GM18507 (cell line): ENCODE data around the gene AHNAK2.
A peak's percentile ranks its signal among the peaks of the same experiment; 100 is the strongest.
"Not testable (repeated sequence)": the region's sequence is repeated elsewhere in the genome, so short reads cannot be mapped to it uniquely, and the experiment has no call there.

Experiments
- DNase-seq: peaks from one replicate; pipeline ENCODE4 v3.0.0; 2011; ENCODE audit warnings: low read depth; ENCODE audit not compliant: insufficient read length; ENCODE audit errors: extremely low spot score
- FAIRE-seq: peaks from 2 replicates; lab custom pipeline; 2011; peaks lifted over from hg19 to GRCh38; lab: Jason Lieb, UNC

The AHNAK2 gene

GRCh38 chr14:104917116-104917515 lies 61.1 kb downstream of the AHNAK2 start:
- DNase-seq (no peak), FAIRE-seq (no peak)

DNA sequence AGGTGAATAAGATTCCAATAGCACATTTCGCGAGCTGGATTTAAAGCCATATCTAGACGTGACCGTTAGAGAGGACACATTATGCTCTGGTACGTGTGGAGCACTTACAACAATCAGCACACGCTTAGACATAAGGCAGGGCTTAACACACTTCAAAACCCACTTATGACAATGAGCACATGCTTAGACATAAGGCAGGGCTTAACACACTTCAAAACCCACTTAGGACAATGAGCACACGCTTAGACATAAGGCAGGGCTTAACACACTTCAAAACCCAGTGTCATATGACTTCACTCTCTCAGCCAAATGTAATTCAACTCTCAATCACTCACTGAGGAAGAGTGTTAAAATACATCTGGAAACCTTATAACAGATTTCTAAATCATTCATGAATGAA lies 64.7 kb downstream of the AHNAK2 start:
- FAIRE-seq: no peak

GRCh38 chr14:104912053-104912452 lies 66.1 kb downstream of the AHNAK2 start:
- FAIRE-seq: no peak
- DNase-seq: no peak

More for the DNA sequence above, 64.7 kb downstream of the AHNAK2 start:
- no peak for DNase-seq

DNA sequence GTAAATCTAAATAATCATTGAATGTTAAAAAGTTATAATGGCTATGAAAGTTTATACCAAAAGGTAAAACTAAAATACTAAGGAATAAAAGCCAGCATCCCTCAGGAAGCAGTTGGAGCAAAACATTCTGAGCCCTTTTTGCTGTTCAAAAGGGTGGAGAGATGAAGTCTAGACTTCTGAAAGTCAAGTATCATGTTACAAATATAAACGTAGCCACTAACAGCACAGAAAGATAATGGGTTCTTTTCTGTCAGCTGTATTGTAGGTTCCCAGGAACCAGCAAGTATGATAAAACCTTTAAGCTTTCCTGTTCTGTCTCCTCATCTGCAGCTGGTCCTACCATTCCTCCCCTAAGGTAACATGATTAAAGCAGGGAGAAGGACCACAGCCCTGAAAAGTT lies 69.9 kb downstream of the AHNAK2 start:
- FAIRE-seq (no peak), DNase-seq (no peak)

- DNase-seq, FAIRE-seq: not testable (repeated sequence)
These were observed 72.6 kb downstream of the AHNAK2 start for GRCh38 chr14:104905579-104905933.

DNA sequence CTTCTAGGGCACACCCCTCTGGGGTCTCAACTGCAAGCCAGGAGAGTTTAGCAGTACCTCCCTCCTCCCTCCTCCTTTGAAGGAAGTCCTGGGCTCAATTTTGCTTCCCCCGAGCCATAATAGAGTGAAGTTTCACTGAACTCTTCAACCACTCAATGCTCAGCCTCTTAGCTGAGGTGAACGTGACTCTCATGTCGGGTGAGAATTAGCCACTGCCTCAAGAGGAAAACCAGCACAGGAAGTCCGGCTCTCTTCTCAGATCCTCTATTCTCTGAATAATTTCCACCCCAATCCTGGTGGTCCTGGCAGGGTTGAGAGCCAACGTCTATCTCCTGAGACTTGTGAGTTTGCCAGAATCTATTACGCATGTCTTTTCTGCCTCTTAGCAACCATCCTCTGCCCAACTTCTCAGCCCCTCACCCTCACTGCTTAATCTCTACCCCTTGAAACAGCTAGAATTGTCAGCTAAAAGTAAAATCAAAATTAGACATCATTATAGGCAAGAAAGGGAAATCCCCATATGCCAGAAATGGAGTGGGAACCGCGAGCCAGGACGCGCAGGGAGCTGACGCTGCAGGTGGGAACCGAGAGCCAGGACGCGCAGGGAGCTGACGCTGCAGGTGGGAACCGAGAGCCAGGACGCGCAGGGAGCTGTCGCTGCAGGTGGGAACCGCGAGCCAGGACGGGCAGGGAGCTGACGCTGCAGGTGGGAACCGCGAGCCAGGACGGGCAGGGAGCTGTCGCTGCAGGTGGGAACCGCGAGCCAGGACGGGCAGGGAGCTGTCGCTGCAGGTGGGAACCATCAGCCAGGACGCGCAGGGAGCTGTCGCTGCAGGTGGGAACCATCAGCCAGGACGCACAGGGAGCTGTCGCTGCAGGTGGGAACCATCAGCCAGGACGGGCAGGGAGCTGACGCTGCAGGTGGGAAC lies 73.3 kb downstream of the AHNAK2 start:
- not testable (repeated sequence) for DNase-seq, FAIRE-seq

DNA sequence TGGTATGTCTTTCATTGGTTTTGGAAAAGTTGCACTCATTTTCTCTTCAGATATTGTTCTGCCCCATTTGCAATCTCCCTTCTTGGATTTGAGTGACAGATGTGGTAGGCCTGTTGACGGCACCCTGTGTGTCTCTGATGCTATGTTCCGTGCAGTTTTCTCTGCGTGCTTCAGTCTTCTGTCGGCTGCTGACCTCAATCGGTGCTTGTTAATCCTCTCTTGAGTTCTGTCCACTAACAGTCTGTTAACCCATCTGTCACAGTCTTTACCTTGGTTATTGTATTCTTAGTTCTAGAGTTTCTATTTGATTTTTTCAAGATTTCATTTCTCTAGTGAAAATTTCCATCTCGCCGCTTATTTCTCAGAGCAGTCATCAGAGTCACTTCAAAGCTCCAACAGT lies 74.2 kb downstream of the AHNAK2 start:
- FAIRE-seq: no peak

DNA sequence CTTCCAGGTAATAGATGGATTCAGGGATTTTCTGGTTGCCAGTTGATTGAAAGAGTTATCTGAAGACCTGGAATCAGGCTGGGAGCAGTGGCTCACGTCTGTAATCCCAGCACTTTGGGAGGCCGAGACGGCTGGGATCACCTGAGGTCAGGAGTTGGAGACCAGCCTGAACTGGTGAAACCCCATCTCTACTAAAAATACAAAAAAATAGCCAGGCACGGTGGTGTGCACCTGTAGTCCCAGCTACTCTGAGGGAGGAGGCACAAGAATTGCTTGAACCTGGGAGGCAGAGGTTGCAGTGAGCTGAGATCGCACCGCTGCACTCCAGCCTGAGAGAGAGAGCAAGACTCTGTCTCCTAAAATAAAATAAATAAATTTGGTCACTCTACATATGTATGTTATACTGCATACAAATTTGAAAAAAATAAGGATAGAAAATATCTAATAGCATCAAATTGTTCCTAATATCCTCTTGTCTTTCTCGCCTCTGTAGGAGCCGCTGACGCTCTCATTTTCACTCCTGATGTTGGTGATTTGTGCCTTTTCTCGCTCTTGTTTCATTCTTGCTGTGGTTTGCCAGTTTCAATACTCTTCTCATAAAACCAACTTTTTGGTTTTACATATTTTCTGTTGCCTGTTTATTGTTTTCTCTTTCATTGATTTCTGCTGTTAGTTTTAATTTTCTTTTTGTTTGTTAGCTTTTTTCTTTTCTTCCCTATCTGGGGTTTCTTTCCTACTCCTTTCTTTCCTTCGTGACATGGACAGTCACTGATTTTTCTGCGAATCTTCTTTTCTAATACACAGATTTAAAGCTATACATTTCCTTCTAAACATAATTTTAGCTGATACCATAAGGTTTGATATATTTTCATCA lies 77.3 kb downstream of the AHNAK2 start:
- FAIRE-seq (peak; percentile 50), DNase-seq (no peak)

More for the DNA sequence above, 74.2 kb downstream of the AHNAK2 start:
- DNase-seq: no peak

GRCh38 chr14:104899781-104900180 lies 78.4 kb downstream of the AHNAK2 start:
- no peak for DNase-seq
- no peak for FAIRE-seq

GRCh38 chr14:104898870-104899510 lies 79.2 kb downstream of the AHNAK2 start:
- FAIRE-seq (no peak), DNase-seq (no peak)

GRCh38 chr14:104898195-104898558 lies 80.0 kb downstream of the AHNAK2 start:
- no peak for FAIRE-seq
- no peak for DNase-seq

DNA sequence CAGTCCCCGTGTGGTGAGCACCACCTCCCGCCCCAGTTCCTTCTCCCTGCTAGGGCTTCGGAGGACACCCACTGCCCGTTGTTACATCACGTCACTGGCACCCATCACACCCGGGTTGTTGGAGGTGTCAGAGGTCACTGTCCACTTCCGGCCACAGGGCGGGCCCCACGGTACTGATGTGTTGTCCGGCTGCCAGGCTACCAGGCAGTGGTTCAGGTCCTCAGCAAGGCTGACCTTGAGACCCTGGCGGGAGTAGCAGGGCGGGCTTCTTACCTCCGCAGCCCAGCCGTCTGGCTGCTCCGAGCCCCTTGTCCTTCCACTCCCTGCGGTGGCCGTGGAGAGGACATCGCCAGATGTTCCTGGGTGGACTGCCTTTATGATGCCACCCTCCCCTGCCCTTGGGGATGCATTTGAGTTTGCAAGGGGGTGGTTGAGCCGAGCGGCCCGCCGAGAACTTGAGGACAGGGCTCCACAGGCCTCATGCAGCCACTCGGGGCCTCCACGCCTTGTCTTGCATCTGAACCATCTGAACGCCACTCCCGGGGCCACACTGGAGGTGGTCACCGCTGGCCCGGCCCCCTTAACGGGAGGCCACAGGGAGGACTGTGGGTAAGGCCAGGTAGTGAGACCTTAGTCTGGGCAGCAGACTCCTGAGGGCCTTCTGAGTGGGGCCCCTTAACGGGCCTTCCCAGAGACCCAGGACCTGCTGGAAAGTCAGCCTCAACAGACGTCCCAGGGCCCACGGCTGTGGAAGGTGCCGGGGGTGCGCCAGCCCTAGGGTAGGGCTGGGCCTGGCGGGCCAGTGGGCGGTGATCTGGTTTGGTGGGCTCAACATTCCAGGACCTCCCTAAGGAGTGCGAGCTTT lies 80.6 kb downstream of the AHNAK2 start:
- FAIRE-seq: no peak
- DNase-seq: no peak

DNA sequence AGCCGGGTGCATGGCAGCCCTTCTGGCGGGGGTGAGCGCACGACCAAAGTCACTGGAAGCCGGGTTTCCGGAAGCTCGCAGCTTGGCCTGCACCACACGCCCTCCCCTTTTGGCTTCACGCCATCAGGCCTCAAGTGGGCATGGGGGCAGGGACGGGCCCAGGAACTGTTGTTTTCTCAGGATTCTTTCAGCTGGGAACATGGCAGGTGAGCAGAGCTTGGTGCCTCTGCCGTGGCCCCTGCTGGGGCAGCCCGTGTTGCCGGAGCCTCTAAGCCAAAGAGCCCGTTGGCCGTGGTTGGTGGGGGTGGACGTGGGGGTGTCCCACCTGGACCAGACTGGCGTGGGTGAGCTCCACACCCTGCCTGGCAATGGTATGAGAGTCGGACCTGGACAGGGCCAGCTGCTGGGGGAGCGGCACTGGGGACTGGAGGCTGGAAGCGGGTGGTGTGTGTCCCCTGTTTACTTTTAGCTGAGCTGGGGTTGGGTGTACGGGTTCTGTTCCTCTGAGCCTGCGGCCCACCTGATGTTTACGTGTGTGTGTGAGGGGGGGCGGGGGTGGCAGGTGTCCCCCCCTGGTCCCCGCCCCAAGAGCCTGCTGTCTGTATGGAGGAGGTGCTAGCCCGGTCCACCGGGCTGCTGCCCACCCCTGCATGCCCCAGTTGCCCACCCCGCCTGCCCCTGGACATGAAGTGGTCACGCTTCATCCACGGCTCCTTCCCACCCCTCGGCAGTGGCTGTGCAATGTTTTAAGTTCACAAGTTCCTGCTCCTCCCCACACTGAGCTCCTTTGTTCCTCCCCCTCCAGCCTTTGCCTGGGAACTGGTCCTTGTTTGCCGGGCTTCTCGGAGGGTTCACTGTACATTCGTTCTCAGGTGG lies 82.2 kb downstream of the AHNAK2 start:
- DNase-seq (no peak), FAIRE-seq (no peak)

GRCh38 chr14:104895207-104895785 lies 82.9 kb downstream of the AHNAK2 start:
- DNase-seq (no peak), FAIRE-seq (no peak)

DNA sequence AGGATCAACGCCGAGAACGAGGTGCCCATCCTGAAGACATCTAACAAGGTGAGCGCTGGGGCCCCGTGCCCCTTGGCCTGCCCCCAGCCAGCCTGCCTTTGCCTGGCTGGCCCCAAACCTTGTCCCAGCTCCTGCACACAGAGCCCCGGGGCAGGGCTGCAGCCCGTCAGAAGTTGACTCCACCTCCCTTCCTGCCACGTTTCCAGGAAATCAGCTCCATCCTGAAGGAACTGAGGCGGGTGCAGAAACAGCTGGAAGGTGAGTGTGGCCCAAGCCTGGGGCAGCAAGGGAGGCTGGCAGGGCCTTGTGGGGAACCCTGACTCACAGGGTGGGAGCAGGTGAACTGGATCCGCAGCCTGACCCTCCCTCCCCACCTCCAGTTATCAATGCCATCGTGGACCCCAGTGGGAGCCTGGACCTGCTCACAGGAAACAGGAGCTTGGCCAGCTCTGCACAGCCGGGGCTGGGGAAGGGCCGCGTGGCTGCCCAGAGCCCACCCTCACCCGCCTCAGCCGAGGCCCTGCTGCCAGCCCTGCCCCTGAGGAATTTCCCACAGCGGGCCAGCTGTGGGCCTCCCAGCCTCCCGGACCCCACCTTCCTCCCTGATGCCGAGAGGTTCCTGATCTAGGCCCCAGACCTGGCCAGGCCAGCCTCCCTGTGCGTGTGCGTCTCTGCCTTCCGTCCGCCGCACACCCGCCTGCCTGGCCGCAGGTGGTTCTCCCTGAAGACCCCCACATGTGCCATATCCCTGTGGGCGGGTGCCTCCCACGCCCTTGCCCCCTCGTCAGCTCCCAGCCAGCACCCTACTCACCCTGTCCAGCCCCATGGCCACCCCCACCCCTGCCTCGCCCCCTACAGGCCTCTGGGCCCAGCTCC lies 83.6 kb downstream of the AHNAK2 start:
- FAIRE-seq: no peak
- no peak for DNase-seq

DNA sequence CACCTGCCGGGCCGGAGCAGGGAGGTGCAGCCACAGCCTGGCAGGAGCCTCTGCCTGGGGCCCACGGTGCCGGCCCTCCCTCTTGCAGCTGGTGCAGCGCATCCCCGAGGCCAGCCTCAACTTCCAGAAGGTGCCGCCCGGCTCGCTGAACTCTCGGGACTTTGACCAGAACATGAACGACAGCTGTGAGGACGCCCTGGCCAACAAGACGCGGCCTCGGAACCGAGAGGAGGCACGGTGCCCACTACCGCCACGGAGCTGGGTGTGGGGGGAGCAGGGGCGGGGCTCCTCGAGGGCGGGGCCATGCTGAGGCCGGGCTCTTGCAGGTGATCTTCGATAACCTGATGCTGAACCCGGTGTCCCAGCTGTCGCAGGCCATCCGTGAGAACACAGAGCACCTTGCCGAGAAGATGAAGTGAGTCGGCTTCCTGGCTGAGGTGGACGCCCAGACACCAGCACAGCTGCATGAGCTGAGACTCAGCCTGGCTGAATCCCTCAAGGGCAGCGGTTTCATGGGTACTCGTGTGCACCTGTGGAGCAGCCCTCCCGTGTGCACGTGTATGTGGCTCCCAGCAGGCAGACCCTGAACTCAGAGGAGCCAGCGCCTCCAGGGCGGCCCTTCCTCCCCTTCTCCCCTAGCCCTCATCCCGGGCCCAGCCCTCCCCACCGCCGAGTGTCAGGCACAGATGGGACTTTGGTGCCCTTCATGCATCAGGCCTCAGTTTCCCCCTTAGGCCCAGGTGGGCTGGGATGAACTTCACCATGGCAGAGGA lies 84.6 kb downstream of the AHNAK2 start:
- DNase-seq: no peak
- FAIRE-seq: no peak
